Fibroblast of skin of left biceps (primary cell): Measurements from ENCODE around the gene KIF13A.
A peak's percentile ranks its signal among the peaks of the same experiment; 100 is the strongest.
"Not testable (repeated sequence)": the region's sequence is repeated elsewhere in the genome, so short reads cannot be mapped to it uniquely, and the experiment has no call there.

Source experiments
- DNase-seq, 2 experiments: peaks; one replicate each; pipeline ENCODE4 v3.0.0-alpha.2; 2013; ENCODE audit warnings: low read depth in 2 of 2

Gene KIF13A

DNA sequence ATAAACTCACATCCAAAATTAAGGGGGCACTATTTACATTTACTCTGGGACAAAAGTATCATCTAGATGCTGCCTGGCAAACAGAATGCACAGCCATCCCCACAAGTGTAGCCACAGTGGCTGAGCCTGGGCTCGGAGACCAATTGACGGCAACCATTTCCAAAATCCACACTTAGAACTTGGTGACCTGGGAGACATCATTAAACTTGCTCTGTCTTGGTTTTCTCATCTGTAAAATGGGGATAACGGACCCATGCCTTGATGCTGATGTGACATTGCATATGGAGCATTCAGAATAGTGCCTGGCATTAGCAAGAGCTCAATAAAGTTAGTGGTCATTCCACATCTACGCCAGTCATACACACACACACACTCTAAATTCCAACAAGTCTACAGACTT, 140.7 kb downstream of the KIF13A start:
- DNase-seq, result no peak

DNA sequence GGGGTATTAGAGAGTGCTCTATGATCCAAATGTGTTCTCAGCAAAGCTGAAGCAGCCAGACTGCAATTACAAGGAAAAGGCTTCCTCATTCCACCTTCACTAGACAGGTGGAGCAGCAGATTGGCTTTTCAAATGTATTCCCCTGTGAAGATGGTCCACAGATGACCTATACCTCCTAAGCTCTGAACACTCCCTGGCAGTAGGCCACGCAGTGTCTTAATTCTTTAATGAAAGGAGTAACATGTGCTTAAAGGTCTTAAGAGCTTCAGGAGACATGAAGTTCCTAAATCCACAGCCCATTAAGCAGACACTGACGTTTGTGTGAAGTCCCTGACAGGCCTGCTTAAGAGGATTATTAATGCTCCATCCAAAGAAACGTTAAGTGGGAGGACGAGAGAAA, 141.8 kb downstream of the KIF13A start:
- DNase-seq, result no peak

DNA sequence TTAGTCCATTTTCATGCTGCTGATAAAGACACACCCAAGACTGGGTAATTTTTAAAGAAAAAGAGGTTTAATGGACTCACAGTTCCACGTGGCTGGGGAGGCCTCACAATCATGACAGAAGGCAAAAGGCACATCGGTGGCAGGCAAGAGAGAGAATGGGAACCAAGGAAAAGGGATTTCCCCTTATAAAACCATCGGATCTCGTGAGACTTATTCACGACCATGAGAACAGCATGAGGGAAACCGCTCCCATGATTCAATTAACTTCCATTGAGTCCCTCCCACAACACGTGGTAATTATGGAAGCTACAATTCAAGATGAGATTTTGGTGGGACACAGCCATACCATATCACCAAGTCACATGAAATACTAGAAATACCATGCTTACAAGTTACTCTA, 142.5 kb downstream of the KIF13A start:
- DNase-seq, result not testable (repeated sequence)

DNA sequence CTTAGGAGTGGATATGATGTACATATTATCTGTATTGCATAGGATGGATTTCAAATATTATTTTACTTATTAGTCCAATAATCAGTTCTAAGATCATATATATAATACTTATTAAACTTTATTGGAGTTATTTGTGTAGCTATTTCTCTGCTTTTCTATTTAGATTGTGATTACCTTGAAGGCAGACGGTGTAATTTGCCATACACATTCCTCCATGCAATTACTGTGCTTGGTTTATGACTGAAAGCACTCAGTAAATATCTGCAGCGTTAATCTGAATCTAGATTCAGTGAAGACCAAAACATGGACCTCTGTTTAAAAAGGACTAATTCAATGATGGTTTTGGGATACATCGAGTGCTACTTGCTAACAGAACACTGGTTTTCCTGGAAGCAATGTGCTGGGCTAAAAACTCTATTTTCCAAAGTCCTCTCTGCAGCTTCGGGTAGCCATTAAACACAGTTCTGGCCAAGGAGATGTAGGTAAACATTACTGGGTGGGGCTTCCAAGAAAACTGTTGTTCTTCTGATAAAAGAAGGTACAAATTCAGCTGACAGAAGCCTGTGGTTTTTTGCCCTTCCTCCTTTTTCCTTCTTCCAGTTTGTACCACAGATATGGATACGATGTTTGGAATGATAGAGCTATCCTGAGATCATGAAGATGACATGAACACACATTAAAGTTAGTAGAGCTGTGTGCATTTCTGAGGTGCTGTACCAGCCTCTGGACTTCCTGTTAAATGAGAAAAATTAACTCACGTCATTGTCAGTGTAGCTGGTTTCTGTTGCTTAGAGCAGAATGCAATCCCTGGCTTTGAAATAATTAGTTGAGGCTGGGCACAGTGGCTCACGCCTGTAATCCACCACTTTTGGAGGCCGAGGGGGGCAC, 144.3 kb downstream of the KIF13A start:
- DNase-seq, result no peak

DNA sequence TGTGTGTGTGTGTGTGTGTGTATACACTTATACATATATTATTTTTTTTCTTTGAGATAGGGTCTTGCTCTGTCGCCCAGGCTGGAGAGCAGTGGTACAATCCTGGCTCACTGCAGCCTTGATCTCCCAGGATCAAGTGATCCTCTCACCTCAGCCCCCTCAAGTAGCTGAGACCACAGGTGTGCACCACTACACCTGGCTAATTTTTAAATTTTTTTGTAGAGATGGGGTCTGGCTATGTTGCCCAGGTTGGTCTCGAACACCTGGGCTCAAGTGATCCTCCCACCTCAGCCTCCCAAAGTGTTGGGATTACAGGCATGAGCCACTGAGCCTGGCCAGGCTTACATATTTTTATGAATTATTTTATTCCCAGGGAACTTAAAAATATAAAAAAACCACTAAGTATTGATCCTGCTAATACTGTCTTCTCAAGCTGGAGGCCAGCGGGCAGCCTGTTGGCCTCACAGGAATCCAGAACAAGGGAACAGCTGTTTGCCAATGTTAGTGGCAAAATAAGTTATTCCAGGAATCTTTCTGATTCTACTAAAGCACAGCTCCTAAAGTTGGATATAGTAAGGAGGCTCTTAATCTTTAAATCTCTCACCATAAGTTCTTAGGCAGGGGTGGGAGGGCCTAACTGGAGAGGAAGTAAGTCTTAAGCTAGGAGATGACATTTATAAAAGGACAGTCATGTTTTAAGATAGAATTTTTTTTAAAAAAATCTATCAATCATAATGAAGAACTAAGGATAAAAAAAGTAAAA, 145.2 kb downstream of the KIF13A start:
- DNase-seq, result no peak

DNA sequence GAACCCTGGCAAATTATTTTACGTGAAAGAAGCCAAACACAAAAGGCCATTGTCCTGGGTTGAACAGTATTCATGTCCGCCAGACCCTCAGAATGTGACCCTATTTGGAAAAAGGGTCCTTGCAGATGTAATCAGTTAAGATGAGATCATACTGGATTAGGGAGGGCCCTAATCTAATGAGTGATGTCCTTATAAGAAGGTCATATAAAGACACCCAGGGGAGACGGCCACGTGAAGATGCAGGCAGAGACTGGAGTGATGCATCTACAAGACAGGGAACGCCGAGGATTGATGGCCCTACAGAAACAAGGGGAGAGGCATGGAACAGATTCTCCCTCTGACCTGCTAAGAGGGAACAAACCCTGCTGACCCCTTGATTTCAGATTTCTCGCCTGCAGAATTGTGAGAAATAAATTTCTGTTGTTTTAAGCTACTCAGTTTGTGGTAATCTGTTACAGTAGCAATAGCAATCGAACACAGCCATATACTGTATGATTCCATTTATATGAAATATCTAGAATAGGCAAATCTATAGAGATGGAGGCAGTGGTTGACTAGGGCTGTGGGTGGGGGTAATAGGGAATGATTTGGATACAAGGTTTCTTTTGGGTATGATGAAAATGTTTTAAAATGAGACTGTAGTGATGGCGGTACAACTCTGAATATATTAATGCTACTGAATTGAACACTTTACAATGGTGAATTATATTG, 147.8 kb downstream of the KIF13A start:
- no peak for DNase-seq

DNA sequence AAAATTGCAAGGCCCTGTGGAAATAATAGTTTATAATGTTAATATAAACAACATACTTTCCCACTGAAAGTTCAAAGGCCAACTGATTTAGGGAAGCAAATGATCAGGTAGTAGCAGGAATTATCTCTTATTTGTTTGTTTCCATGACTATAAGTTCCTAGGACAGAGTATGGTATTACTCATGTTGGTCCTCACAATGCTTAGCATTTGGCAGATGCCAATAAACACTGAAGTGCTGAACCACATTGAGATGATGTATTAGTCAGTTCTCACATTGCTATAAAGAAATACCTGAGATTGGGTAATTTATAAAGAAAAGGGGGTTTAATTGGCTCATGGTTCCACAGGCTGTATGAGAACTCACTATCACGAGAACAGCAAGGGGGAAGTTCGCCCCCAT, 151.1 kb downstream of the KIF13A start:
- DNase-seq, result no peak

DNA sequence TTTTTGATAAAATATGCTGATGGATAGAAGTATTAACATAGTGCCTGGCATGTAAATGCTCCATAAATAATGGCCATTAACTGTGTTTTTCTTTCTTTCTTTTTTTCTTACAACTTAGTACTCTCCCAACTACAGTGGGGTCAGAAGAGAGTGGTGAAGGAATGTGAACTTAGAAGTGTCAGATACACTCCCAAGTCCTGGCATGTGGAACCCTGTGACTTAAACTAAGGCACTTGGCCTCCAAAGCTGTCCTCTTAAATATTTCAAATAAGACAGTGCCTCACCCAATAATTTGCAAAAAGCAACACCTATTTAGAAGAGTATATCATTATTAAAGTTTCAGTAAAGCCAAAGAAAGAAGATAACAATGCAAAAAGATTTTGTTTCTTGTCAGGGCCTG, 151.7 kb downstream of the KIF13A start:
- DNase-seq, result no peak

DNA sequence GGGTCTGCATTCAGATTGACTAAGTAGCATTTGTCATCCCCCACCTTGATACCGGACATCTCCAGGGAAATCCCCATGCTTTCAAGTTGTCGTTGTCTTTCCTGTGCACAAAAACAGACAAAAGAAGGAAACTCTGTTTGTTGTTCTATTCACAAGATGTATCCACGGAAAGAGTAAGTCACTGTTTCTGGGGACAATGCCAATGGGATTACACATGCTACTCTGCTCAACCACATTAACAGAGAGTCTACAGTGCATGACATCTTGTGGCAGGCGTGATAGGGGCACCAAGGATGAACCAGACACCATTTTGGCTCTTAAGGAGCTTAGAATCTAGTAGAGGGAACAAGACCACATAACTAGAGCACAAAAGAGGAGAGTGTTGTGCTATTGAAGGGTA, 156.3 kb downstream of the KIF13A start:
- DNase-seq, result peak in 1 of 2 experiments; percentile 4

DNA sequence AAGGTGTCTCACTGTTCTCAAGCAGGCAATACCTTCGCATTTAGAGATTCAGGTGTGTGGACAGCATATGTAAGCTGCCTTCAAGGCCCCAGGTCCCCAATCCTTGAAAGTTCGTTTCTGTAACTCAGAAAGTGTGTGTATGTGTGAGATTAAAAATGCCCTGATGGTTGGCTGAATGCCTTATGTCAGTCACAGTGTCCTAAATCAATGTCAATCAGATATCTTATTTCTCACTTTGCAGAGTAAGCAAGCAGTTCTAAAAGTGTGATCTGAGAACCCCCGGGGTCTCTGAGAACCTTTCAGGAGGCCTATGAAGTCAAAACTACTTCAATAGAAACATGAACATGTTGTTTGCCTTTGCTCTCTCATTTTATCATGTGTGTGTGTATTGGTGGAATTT, 157.5 kb downstream of the KIF13A start:
- no peak for DNase-seq

DNA sequence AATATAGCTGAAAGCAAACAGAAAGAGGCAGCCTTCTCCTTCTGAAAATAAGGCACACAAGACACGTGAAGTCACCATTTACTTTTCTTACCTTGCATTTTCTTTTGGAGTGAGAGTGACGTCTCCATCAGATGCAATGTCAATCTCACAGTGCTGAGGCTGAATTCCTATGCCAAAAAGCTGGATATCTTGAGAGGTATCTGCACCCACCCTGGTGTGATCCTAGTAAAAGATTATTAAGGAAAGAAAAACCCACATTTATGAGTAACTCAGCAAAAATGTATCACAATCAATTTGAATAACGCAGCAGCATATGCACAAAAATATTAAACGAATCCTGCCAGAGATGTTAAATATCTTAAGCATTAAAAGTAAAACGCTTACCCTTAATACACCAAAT, 159.3 kb downstream of the KIF13A start:
- no peak for DNase-seq

DNA sequence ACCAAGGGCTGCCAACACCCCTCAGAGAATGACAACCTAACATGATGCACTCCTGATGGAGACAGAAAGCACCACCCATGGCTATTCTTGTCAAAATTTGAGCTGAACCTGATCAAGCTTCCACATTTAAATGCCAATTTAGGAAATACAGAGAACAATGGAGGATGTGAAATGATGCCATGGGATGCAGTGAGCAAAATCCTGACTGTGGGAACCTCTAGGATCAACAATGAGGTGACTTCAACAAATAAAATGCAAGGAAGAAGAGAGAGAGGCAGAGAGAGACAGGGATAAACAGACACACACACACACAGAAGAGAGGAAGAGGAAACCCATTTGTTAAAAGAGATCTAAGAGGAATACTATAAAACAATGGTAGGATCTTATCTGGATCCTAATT, 161.1 kb downstream of the KIF13A start:
- DNase-seq, result no peak

DNA sequence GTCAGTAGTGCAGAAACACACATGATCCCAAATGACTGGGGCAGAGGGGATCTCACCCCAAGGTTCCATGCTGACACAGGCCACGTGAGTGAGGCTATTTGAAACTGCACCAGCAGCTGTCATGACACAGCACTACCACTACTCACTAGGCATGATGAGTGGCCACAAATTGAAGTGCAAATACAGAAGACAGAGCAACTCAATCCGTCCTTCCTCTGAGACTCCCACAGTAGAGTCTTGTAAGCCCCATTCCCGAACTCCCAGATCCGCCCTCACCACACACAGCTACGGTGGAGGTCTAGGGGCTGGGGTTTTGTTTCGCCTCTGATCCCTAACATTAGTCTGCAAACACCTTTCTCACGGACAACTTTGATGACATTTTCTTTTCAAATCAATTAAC, 167.4 kb downstream of the KIF13A start:
- DNase-seq, result no peak

DNA sequence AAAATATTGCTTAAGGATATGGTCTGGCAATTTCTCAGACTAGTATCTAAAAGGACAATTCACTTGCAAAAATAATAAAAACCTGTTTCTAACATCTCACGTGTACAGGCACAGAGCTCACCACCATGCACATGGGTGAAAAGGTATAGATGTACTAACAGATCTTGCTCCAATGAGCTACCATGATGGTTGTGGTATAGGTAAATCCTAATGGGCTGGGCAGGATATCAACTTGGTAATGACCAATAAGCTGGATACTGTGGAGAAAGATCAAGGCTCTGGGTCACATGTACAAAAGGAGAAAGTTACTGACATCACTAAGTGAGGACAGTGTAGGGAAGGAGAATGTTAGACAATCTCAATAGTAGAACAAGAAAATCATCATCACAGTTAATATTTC, 169.7 kb downstream of the KIF13A start:
- DNase-seq, result no peak

DNA sequence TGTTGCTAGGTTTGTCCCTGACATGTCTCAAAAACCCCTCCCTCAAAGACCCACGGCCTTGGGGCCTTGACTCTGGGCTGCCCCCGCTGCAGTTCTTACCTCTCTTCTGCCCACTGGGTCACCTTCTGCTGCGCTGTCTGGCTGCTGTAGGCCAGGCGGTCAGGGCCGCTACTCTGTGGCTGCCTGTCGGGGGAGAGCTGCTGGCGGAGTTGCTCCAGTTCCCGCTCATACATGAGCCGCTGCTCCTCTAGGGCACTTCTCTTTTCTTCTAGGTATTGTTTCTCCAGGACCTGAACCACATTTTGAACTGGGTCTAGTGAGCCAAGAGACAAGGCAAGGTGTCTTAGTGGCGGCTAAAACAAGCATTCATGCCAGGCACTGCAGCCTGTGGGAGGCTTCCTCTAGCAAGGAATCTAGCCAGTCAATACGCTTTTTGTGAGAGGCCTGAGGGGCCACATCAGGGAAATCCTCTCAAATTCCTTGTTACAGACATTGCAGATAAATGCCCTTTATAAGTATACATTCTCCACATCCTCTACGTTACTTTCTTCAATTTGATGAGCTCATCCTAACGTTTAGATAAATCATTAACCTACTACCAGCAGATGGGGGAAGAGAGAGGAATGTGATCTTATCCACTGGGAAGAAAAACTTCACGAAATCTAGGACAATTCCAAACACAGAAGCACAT, 170.4 kb downstream of the KIF13A start:
- DNase-seq, result peak in 1 of 2 experiments; percentile 29

DNA sequence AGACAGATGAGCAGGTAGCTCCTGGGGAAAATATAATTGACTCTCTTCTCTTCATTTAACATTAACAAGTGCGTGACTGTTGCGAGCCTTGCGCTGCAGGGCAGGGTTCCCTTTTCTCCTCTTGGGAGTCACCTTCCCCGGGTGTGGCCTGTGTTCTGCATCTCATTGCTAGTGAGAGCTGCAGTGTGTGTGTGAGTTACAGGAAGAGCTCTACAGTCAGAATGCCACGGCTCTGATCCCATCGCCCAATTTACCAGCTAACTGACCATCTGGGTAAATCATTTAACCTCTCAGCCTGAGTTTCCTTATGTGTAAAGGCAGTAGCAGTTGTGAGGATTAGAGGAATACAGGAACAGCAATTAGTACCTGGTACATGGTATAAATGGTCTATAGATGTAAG, 173.9 kb downstream of the KIF13A start:
- no peak for DNase-seq

DNA sequence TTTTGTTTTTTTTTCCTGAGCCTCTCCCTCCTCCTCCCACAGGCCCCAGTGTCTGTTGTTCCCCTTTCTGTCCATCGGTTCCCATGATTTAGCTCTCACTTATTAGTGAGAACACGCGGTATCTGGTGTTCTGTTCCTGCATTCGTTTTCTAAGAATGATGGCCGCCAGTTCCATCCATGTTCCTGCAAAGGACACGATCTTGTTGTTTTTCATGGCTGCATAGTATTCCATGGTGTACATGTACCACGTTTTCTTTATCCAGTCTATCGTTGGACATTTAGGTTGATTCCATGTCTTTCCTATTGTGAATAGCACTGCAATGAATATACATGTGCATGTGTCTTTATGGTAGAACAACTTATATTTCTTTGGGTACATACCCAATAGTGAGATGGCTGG, 175.1 kb downstream of the KIF13A start:
- no peak for DNase-seq

DNA sequence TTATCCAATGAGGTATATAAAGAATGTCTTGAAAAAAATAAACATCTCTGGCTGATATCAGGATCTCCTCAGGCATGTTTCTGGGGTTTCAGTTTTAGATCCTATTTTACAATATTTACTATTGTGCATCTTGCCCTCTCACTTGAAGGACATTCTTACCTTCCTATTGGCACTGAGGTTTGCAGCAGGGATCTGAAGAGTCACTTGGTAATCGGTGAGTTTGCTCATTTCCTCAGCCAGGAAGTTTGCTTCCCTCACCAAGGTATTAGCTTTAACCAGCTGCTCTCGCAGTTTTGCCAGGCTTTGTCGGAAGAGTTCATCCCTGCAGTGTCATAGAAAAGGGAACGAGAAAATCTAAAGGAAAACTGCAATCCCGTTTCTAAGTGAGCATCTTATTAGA, 178.8 kb downstream of the KIF13A start:
- no peak for DNase-seq

DNA sequence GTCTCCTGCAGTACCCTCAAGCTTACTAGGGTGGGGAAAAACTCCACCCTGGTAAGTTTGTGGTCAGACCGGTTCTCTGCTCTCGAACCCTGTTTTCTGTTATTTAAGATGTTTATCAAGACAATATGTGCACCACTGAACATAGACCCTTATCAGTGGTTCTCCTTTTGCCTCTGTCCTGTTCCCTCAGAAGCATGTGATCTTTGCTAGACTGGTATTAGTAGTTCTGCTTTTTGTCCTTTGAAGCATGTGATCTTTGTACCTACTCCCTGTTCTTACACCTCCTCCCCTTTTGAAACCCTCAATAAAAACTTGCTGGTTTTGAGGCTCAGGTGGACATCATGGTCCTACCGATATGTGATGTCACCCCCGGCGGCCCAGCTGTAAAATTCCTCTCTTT, 180.0 kb downstream of the KIF13A start:
- not testable (repeated sequence) for DNase-seq

DNA sequence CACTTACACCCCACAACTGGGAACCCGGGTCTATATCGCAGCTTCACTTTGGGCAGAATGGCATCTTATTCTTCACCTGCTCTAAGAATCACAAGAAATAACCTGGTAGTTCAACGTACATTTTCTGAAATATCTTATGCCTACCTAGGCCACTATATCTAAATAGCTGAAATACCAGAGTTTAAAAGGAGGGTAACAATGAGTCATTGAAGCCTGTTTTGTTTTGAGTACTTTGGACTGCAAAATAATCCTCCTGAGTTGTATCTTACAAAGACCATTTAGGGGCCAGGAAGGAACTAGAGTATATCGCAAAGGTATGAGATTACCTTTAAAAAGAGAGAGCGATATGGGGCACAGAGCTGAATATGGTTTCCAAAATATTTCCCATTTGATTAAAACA, 184.0 kb downstream of the KIF13A start:
- DNase-seq, result no peak

DNA sequence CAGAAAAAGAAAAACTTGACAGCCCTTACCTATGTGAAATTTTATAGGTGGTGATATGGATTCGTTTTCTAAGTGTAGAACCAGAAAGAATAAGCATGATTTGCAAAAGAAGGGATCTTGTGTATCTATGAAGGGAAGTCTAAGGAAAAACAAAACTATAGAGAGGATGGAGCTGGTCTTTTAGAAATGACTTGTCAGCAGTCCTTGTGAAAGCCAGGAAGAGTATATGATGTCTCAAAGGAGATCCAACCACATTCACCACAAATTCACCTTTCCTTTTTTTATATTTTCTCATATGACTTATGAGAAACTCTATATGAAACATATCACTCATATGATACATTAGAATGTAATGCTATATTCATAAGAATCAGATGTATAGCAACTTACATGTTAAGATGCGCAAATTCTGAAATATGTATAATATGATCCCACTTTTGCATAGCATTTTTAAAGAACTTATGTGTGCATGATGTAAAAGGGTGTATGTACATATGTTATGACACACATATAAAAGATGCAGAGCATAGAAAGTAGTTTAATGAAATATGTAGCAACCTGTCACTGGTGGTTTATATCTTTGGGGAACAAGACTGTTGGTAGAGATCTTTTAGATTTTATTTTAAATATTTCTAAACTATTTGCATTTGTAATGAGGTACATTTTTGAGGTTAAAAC, 188.8 kb downstream of the KIF13A start:
- no peak for DNase-seq
